NCI-H345 treated with DMSO at 0.1 percent for 48 hours (cell line): ENCODE results near the gene HOOK1.
"Not testable (repeated sequence)": the region's sequence is repeated elsewhere in the genome, so short reads cannot be mapped to it uniquely, and the experiment has no call there.

Experiments
- DNase-seq: peaks from one replicate; lab custom pipeline; 2025; ENCODE audit not compliant: unreplicated experiment; lab: John Stamatoyannopoulos, UW

Gene HOOK1

GRCh38 chr1:59819566-59820438 is 5.1 kb downstream of the HOOK1 start:
- no peak for DNase-seq

DNA sequence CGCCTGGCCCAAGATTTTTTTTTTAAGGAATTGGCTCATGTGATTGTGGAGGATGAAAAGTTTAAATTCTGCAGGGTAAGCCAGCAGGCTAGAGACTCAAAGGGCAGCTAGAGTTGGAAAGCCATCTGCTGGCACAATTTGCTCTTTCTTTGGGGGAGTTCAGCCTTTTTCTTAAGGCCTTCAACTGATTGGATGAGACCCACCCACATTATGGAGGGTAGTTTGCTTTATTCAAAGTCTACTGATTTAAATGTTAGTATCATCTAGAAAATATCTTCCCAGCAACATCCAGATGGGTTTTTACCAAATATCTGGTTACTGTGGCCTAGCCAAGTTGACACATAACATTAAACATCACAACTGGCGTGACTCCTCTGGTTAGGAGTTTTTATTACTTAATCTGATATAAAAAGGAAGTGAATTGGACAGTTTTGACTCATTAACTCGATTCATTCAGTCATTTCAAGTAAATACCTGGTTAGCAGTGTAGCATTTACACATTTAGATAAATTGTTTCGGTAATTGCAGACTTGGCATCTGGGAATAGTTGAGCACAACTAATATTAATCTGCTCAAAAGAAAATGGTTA is 12.4 kb downstream of the HOOK1 start:
- no peak for DNase-seq

- DNase-seq: no peak
These were observed 13.4 kb downstream of the HOOK1 start for GRCh38 chr1:59828160-59828559.

DNA sequence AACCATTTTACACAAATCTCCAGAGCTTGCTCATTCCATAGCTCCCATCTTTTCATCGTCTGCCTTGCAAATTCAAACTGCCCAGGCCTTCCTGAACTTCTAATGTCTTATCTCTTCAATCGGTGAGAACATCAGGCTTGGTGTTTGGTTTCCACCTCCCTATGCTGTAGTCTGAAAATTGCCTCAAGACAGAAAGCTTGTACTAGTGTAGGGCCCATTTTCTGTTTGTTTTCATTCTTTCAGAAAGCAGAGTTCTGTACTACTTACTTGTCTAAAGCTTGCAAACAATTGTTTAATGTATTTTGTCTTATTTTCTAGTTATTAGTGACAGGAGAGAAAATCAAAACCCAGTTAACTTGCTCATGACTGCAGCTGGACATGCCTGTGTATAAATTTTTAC is 16.8 kb downstream of the HOOK1 start:
- DNase-seq: no peak

GRCh38 chr1:59833022-59833421 is 18.3 kb downstream of the HOOK1 start:
- no peak for DNase-seq

GRCh38 chr1:59833991-59834390 is 19.2 kb downstream of the HOOK1 start:
- DNase-seq: no peak

DNA sequence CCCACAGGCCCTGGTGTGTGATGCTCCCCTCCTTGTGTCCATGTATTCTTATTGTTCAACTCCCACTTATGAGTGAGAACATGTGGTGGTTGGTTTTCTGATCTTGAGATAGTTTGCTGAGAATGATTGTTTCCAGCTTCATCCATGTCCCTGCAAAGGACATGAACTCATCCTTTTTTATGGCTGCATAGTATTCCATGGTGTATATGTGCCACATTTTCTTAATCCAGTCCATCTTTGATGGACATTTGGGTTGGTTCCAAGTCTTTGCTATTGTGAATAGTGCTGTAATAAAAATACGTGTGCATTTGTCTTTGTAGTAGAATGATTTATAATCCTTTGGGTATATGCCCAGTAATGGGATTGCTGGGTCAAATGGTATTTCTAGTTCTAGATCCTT is 23.1 kb downstream of the HOOK1 start:
- DNase-seq: not testable (repeated sequence)

- no peak for DNase-seq
These were observed 30.3 kb downstream of the HOOK1 start for GRCh38 chr1:59845091-59845490.

- no peak for DNase-seq
These were observed 31.6 kb downstream of the HOOK1 start for GRCh38 chr1:59846209-59846894.

- DNase-seq: no peak
These were observed 32.1 kb downstream of the HOOK1 start for GRCh38 chr1:59846895-59847282.

GRCh38 chr1:59852117-59852516 is 37.4 kb downstream of the HOOK1 start:
- DNase-seq: no peak

GRCh38 chr1:59855297-59855696 is 40.5 kb downstream of the HOOK1 start:
- DNase-seq: not testable (repeated sequence)

GRCh38 chr1:59856725-59857338 is 42.1 kb downstream of the HOOK1 start:
- no peak for DNase-seq

GRCh38 chr1:59857679-59858354 is 43.1 kb downstream of the HOOK1 start:
- DNase-seq: no peak

DNA sequence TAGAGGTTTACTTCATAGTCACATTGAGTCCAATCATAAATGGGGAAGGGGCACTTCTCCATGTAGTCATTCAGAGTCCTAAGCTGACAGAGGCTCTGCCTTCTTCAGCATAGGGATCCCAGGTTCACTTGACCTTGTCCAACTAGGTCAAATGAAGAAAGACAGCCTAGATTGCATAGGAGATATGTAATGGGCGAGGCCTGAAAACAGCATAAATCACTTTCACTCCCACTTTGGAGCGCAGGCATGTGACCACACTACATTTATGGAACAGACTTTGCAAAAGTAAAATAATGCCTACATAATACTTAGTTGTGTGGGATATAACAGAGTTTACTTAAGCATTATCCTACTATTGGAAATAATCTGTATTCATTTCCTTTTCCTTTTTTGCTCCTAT is 51.7 kb downstream of the HOOK1 start:
- no peak for DNase-seq

- no peak for DNase-seq
These were observed 57.0 kb downstream of the HOOK1 start for GRCh38 chr1:59871746-59872145.

DNA sequence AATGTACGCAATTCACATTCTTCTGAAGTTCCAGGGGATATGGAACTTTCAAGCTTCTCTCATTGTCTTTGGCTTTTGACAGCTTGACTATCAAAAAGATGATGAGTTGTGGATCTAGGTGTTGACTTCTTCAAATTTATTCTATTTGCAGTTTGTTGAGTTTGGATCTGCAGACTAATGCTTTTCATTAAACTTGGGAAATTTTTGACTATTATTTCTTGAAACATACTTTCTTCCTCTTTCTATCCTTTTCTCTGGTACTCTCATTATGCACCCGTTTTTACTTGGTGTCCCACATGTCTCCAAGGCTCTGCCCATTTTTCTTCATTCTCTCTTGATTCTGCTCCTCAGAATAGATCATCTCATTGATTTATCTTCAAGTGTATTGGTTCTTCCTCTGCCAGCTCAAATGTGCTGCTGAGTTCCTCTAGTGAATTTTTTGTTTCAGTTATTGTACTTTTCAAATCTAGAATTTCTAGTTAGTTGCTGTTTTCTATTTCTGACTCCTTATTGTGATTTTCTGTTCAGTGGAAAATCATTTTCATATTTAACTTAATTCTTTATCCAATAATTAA is 62.4 kb downstream of the HOOK1 start:
- no peak for DNase-seq

DNA sequence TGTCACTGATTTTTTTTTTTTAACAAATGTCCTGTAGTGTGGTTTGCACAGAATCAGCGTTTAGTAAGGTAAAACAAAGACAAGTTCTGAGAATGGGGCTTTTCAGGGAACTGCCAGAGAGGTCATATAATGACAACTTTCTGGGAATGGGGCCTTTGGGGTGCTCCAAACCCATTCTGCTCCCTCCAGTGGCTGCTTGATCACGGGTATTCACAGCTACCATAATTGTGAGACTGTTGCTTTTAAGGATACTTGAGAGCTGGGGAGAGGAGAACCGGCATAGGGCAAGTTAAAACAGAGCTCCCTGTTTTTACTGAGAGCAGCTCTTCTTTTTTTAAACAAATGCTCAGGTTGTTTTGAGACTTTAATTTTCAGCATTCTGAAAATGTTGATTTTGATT is 63.6 kb downstream of the HOOK1 start:
- DNase-seq: no peak

DNA sequence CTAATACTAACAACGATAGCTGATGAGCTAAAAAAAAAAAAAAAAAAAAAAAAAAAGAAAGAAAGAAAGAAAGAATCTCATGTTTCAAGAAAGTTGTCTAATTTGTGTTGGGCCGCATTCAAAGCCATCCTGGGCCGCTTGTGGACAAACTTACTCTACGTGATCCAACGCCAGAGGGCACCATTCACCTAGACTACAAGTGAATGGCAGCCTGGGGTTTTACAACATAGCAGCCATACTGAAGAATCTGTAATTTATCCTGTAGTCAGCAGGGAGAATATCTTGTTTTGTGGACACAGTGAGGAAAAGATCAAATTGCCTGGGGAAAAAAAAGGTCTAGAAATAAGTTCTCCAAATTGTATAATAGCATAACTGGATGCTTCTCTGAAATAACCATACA is 64.8 kb downstream of the HOOK1 start:
- no peak for DNase-seq

DNA sequence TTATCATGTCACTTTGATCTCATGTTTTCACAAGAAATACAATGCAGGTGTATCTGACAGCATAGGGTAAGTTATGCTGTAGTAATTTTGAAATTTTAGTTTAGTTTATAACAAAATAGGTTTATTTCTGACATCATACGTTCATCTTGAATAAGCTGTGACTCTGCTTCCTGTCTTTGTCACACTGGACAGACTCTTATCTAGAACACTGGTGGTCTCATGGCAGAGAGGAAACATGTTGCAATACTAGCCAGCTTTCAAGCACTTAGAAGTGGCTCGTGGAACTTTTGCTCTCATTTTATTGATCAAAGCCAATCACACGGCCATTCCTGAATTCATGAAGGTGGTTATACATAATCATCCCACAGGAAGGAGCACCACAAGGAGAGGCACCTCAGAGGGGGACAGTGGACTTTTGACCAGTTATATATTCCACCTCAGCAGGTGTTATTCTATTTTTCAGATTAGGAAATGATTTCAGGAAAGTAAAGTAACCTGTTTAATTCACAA is 65.3 kb downstream of the HOOK1 start:
- DNase-seq: no peak

DNA sequence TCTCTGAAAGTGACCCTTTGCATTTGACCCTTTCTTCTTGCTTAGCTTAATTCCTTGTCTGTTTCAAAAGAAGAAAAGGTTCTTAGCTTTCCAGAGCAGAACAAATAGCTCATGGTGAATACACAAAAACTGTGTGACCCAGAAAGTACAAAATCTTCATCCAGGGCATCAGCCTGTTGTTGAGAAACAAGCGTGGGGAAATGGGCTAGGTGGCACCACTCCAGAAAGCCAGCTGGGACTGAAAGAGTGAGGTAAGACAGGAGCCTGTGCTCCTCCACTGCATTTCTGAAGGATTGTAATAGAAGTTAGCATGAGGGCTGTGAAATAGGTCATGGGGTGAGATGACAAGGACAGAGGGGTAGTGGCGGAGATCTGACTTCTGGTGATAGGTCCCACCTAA is 66.0 kb downstream of the HOOK1 start:
- no peak for DNase-seq
